Measurements from ENCODE around the gene MCM6.
"Not testable (repeated sequence)": the region's sequence is repeated elsewhere in the genome, so short reads cannot be mapped to it uniquely, and the experiment has no call there.

GRCh38 chr2:135888587-135888986 is 12.3 kb upstream of the MCM6 start:
- not testable (repeated sequence) for TF ChIP-seq EZH2phosphoT487 (IDR thresholded peaks at IDR 0.05; ENCODE audit: insufficient read depth, low read depth); EZH2 (IDR thresholded peaks at IDR 0.05; ENCODE audit: insufficient read depth, poor library complexity, severe bottlenecking)
